Fibroblast of gingiva (primary cell): ENCODE data around the gene ERAS.
"Not testable (repeated sequence)": the region's sequence is repeated elsewhere in the genome, so short reads cannot be mapped to it uniquely, and the experiment has no call there.

ENCODE experiments used
- DNase-seq: peaks from one replicate; pipeline ENCODE4 v3.0.0-alpha.2; 2011; ENCODE audit warnings: low read depth

ERAS gene

DNA sequence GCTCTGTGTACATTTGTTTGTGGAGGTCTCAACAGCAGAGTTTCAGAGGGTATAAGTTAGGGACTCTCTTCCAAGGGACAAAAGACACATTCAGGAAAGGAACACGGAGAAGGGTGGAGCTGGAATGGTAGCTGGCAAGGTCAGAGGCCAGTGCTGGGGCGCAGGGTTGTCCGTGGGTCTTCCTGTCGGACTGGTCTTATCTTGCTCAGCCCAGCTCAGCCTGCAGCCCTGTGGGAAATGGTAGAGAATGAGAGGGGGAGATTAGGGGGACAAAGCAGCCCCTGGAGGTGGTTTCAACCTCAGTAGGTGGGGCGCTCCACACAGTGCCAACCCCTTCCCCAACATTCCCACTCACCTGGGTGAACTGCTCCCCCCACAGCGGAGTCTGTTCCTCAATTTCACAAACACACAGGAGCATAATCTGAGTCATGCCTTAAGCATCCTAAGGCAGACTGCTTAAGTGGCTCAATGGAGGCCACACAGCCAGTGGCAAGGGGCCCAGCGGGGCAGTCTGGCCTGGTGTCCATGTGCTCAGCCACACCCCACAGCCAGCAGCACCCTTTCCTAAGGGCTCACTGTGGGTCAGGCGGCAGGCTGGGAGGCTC, 31.3 kb upstream of the ERAS start:
- DNase-seq, result peak; percentile 65

GRCh38 chrX:48798318-48798717, 28.0 kb upstream of the ERAS start:
- no peak for DNase-seq

DNA sequence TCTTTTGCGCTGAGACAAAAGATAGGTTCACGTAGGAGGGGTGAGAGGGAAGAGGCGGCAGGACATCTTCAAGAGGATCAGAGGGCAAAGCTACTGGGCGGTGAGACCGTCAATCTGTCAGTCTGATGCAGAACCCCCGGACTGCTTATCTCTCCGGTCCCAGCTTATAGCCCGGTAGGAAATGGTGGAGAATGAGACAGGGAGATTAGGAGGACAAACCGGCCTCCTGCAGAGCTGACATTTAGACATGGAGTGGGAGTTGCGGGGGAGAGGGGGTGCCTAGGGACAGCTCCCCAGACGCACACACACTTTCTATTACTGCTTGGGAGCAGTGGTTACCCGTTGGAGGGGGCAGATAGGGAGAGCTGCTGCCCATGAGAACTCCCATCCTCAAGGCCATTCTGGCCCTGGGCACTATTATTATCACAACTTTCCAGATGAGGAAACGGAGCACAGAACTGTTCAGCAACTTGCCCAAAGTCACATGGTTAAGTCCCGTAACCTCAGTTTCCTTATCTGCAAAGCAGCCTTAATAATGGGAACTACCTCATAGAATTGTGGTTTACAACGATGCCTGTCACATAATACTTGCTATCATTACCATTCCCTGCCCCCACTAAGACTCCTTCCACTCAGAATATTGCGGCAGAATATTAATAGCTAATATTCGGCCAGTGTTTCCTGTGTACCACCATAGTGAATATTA, 25.6 kb upstream of the ERAS start:
- DNase-seq, result no peak

DNA sequence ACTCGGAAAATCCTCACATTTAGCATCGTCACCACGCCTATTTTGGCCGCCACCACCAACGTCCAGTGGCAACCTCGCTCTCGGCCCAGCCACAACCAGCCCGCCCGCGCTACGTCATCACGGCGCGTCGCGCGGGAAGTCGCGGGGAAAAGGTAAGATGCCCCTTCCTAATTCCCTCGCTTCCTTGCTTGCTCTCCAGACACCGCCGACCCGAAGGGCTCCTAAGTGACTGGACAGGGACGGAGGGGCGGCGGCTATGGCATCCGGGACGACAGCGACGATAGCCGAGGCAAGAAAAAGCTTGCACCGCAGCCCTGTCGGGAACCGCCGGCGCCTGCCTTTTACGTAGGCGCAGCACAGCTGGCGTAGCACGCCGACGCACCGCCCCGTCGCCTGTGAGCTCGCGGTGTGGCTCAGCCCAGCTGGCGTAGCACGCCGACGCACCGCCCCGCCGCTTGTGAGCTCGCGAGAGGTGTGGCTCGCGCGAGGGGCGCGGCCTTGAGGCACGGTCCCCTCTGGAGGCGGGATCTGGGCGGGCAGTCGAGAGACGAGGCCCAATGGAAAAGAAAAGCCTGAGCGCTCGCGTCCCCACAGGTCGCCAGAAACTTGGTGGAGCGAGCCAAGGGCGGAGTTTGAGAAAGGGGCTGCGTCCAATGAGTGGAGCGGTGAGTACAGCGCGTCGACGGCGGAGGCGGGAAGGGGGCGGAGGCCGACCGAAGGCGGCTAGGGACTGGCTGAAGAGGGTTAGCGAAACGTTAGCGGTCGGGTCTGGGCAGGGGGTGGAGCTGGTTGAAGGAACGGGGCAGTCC, 24.8 kb upstream of the ERAS start, which contains the start of gene HDAC6:
HDAC6 (plus strand) TSS at position 788 of the 809 bp plus-strand sequence. CDS start 626 bp downstream, outside the sequence.
- peak; percentile 99 for DNase-seq

DNA sequence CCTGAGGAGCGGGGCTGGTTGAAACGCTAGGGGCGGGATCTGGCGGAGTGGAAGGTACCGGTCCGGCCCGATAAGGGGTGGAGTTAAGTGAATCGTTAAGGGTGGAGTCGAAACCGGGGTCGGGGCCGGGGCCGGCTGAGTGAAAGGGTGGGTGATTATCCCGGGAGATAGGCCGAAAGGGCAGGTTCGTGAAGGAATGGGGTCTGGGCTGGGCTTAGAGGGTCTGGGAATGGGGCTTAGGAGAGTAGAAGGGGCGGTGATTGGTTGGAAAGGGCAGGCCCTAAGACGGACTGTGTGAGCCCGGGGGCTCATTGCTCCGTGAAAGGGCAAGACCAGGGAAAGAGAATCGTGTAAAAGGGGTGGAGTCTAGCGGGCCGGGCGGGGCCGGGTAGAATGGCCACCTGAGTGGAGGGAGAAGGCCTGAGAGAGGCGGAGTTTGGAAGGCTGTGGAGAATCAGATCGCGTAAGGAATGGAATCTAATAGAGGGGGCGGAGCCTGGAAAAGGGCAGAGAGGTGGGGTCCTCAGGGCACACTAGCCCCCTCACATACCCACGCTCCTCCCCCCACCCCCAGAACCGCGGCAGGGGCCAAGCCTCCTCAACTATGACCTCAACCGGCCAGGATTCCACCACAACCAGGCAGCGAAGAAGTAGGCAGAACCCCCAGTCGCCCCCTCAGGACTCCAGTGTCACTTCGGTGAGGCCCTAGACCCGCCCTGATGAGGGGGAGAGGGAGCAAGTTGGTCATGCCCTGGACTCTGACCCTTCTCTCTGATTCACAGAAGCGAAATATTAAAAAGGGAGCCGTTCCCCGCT, 24.0 kb upstream of the ERAS start:
- DNase-seq, result peak; percentile 70

GRCh38 chrX:48802905-48803200, 23.5 kb upstream of the ERAS start:
- DNase-seq, result no peak

DNA sequence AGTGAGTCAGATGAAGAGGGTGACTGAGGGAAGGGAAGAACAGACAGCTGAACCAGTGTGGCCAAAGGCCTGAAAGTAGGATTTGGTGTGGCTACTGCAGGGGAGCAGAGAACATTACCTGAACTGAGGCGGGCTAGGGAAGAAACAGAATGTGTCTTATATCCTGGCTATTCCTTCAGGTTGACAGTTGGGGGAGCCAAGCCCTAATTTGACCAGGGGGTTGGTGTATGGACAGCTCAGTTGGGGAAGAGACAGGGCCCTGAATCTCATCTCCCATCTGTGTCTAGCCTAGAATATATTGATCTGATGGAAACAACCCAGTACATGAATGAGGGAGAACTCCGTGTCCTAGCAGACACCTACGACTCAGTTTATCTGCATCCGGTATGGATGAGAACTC, 20.2 kb upstream of the ERAS start:
- no peak for DNase-seq

- no peak for DNase-seq
Measured at GRCh38 chrX:48813644-48814043, 12.7 kb upstream of the ERAS start.

GRCh38 chrX:48814722-48815121, 11.6 kb upstream of the ERAS start:
- no peak for DNase-seq

GRCh38 chrX:48815266-48815665, 11.0 kb upstream of the ERAS start:
- DNase-seq, result no peak

DNA sequence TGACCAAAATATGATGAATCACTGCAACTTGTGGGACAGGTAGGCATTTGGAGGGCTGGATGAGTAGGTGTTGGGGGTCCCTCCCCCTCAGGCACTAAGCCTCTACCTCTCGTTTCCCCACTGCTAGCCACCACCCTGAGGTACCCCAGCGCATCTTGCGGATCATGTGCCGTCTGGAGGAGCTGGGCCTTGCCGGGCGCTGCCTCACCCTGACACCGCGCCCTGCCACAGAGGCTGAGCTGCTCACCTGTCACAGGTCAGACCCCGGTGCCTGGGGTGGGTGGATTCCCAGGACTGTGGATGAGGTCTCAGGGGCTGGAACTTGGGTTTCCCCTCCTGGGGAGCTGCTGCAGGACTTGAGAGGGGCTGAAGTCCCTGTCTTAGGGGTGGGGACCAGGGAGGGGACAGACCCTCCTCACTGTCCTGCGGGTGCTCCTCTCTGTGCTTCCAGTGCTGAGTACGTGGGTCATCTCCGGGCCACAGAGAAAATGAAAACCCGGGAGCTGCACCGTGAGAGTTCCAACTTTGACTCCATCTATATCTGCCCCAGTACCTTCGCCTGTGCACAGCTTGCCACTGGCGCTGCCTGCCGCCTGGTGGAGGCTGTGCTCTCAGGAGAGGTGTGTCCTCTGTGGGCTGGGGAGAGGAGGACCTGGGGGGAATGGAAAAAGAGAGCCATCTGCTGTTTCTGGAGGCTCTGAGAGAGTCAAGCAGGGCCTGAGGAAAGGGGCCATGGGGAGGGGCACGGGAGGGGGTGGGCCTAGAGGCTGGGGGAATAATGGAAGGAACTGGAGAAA, 10.1 kb upstream of the ERAS start:
- no peak for DNase-seq

- no peak for DNase-seq
Measured at GRCh38 chrX:48818098-48818497, 8.2 kb upstream of the ERAS start.

- DNase-seq, result no peak
Measured at GRCh38 chrX:48818866-48819265, 7.4 kb upstream of the ERAS start.

DNA sequence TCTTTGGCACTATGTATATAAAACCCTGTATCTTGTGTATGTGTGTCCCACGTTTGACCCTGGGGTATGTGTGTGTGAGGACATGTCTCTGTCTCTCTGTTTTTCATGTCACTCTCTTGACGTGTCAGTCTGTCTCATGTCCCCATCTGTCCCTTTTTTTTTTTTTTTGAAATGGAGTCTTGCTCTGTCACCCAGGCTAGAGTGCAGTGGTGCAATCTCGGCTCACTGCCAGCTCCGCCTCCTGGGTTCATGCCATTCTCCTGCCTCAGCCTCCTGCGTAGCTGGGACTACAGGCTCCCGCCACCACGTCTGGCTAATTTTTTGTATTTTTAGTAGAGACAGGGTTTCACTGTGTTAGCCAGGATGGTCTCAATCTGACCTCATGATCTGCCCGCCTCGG, 6.9 kb upstream of the ERAS start:
- not testable (repeated sequence) for DNase-seq

GRCh38 chrX:48823053-48823452, 3.3 kb upstream of the ERAS start:
- DNase-seq, result no peak

DNA sequence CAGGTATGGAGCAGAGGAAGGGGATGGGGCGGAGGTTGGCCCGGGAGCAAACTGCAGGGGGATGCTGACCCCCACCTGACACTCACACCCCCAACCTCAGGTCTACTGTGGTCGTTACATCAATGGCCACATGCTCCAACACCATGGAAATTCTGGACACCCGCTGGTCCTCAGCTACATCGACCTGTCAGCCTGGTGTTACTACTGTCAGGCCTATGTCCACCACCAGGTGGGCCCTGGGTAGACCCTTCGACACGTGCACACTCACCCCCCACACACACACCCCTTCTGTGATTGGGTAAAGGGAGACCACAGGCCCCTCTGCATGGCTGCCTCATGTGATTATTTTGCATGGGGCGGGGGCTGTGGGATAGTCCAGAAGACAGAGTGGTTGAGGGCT, 2.2 kb upstream of the ERAS start:
- no peak for DNase-seq

DNA sequence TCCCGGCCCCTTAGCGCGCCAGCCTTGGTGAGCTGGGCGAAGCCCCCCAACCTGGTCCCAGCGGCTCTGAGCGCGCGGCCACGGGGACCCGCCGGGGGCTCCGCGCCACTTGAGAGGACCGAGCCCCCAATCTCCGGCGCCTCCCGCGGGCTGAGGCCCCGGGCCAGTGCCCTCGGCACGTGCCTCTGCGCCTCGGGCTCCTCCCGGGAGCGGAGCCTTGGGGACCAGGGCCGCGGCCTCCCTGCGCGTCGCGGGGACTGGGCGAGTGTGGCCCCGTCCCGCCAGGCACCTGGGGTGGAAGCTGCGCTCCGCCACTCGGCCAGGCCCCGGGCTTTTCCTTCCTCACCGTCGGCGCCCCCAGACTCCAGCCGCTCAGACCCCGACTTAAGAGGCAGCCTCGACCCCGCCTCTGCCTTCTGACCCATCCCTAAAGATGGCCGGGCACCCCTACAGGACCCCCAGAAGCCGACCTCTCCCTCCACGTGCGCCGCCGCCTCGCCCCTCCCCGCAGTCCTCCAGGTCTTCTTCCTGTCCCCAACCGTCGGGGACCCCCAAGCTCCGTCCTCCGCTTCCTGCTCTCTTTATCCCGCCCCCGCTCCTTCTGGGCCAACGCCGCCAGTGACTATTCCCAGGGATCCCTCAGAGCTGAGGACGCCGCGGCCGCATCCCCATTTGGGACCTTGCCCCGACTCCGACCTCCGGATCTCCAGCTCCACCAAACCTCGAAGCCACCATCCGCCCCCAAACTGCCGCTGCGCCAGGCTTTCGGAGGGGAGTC, 752 bp downstream of the ERAS start:
- DNase-seq, result no peak

- no peak for DNase-seq
Measured at GRCh38 chrX:48827654-48827968, 1.3 kb downstream of the ERAS start.

DNA sequence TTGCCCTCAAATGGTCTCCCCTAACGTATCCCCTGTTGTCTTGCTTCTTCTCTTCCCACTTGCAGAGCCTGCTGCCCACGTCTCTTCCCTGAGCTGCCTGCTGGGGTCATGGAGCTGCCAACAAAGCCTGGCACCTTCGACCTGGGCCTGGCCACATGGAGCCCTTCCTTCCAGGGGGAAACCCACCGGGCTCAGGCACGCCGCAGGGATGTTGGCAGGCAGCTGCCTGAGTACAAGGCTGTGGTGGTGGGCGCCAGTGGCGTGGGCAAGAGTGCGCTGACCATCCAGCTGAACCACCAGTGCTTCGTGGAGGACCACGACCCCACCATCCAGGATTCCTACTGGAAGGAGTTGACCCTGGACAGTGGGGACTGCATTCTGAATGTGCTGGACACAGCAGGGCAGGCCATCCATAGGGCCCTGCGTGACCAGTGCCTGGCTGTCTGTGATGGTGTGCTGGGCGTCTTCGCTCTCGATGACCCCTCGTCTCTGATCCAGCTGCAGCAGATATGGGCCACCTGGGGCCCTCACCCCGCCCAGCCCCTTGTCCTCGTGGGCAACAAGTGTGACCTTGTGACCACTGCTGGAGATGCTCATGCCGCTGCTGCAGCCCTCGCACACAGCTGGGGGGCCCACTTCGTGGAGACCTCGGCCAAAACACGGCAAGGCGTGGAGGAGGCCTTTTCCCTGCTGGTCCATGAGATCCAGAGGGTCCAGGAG, 2.9 kb downstream of the ERAS start:
- DNase-seq, result no peak
